ENCODE measurements around the gene SLC8B1. TPM values are rescaled to one million over a fixed set of nuclear protein-coding genes. Genes with fewer than 3 reads are reported as not detected.
A peak's percentile ranks its signal among the peaks of the same experiment; 100 is the strongest.

The SLC8B1 gene
- total RNA-seq (28.4 and 29.9 TPM in 2 replicates), polyA plus RNA-seq (45.4 and 50.6 TPM in 2 replicates), polyA minus RNA-seq (52.3 and 56.8 TPM in 2 replicates), Bru-seq, nascent RNA (percentile 52 among the genes with signal in this experiment), BruChase-seq, experiment 1, labeled RNA remaining after a 6-hour chase (percentile 67 among the genes with signal in this experiment), BruChase-seq, experiment 2, labeled RNA remaining after a 2-hour chase (percentile 60 among the genes with signal in this experiment)
- polyA plus RNA-seq (2011; cell fraction: cytosol; rRNA removed), result 19.8 and 20.2 TPM in 2 replicates
- polyA plus RNA-seq (2011; cell fraction: nucleus; rRNA removed), result 58.1 and 60.3 TPM in 2 replicates
- polyA plus RNA-seq (2012), result 33.6 TPM in 2 replicates
- polyA minus RNA-seq (2011; cell fraction: cytosol; rRNA and poly(A)+ RNA removed), result 20.8 TPM
- polyA minus RNA-seq (2011; cell fraction: nucleus; rRNA and poly(A)+ RNA removed), result 22.2 and 26.7 TPM in 2 replicates
- long read RNA-seq, partial matches to known transcripts, result 47 of 80 reads
- long read RNA-seq, other reads (novel, unspliced or antisense), result 30 of 80 reads

DNA sequence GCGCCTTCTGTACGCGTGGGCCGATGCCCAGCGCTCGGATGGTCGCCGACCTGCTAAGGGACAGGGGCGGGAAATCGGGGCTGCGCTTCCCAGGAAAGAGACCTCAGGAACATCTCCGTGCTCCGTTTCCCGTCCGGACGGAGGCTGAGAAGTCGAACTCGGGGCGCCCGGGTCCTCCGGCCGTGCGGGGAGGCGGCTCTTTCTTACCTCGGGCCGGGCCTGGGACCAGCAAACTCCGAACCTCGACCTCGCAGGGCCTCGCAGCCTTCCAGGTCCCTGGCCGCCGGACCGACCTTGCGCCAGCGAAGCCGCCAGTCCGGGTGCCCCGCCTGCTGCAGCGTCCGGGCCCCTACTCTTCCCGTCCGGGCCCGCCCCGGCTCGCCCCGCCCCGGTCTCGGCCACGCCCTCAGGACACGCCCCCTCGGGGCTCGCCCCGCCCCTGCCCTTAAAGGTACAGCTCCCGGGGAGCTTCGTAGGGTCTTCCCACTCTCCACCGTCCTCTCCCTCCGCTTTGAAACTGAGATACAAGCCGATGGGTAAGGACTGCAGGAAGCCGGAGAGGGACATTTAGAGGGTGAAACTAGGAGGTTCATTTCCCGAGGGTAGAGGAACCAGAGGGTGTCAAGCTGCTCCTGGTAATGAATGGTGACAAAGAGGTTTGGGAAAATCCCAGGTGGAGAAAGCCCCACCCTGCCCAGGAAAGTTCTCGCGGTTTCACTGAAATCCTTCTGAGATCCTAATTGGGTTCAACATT is at the start of gene SLC8B1:
Gene SLC8B1, minus strand, starts transcription at position 324 of the 754 bp plus-strand sequence. CDS start 2,231 bp downstream, outside the sequence.
- POLR2A ChIA-PET, result no interaction called here
- Histone ChIP-seq H3K27ac (ENCODE audit: insufficient read depth, low read depth, low read length) (peak within 1 kb of the TSS; percentile 30), H3K36me3 (ENCODE audit: control insufficient read depth in 2 of 2, extremely low read depth in 1 of 2, insufficient read depth in 2 of 2, low read length in 2 of 2) (no peaks in the 10 kb centered on the region)

More for the DNA sequence above, at the start of gene SLC8B1:
- no TSS peak for BruUV-seq (replicated peaks)
- peak within 1 kb of the TSS; percentile 64 for H3K9ac ChIP-seq (replicated peaks; ENCODE audit: extremely low read depth, insufficient read depth, low read length)
- H4K20me1 ChIP-seq (replicated peaks; ENCODE audit: control insufficient read depth, extremely low read depth, insufficient read depth, low read length), result no peaks in the 10 kb centered on the region
- no peaks in the 10 kb centered on the region for H3K9me3 ChIP-seq (replicated peaks; ENCODE audit: control insufficient read depth, insufficient read depth, low read length)
- H2AFZ ChIP-seq (ENCODE audit: low read depth, low read length), result peak within 1 kb of the TSS; percentile 86
- TF ChIP-seq, protein P1, sequence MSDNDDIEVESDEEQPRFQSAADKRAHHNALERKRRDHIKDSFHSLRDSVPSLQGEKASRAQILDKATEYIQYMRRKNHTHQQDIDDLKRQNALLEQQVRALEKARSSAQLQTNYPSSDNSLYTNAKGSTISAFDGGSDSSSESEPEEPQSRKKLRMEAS (IDR thresholded peaks at IDR 0.05; ENCODE audit: insufficient read depth, insufficient read length), result no peak
- peak; percentile 93 for TF ChIP-seq POLR2AphosphoS5 (IDR thresholded peaks at IDR 0.05; ENCODE audit: insufficient read depth, low read depth, low read length)
- TF ChIP-seq POLR2A (IDR thresholded peaks at IDR 0.05; ENCODE audit: low read depth, low read length), result peak; percentile 83
- no peak for TF ChIP-seq JUN (IDR thresholded peaks at IDR 0.05; ENCODE audit: borderline replicate concordance, insufficient read depth, insufficient read length, low read depth)
- TF ChIP-seq MYC (IDR thresholded peaks at IDR 0.05; ENCODE audit: low read depth, low read length), result no peak
- TF ChIP-seq, protein P2, sequence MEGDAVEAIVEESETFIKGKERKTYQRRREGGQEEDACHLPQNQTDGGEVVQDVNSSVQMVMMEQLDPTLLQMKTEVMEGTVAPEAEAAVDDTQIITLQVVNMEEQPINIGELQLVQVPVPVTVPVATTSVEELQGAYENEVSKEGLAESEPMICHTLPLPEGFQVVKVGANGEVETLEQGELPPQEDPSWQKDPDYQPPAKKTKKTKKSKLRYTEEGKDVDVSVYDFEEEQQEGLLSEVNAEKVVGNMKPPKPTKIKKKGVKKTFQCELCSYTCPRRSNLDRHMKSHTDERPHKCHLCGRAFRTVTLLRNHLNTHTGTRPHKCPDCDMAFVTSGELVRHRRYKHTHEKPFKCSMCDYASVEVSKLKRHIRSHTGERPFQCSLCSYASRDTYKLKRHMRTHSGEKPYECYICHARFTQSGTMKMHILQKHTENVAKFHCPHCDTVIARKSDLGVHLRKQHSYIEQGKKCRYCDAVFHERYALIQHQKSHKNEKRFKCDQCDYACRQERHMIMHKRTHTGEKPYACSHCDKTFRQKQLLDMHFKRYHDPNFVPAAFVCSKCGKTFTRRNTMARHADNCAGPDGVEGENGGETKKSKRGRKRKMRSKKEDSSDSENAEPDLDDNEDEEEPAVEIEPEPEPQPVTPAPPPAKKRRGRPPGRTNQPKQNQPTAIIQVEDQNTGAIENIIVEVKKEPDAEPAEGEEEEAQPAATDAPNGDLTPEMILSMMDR (IDR thresholded peaks at IDR 0.05; ENCODE audit: extremely low read depth in 1 of 2, insufficient read depth in 1 of 2, low read depth in 1 of 2, low read length in 2 of 2), result no peak
- no peak for TF ChIP-seq FOS (IDR thresholded peaks at IDR 0.05; ENCODE audit: borderline replicate concordance, insufficient read depth, low read length)
- TF ChIP-seq GATA2 (IDR thresholded peaks at IDR 0.05; ENCODE audit: insufficient read depth, insufficient read length, low read depth, low read length), result no peak
- no peak for TF ChIP-seq EZH2 (IDR thresholded peaks at IDR 0.05; ENCODE audit: borderline replicate concordance, low read depth, low read length, severe bottlenecking)
- peaks cover 6% of the 10 kb centered on the region for H3K79me2 ChIP-seq (ENCODE audit: control insufficient read depth, insufficient read depth, low read length)
- DNase-seq (ENCODE audit: low read depth, low spot score) (peak; percentile 75), FAIRE-seq (peak; percentile 87)
- H3K4me3 ChIP-seq (replicated peaks in 1 of 3; ENCODE audit: insufficient read depth in 1 of 3, low read depth in 1 of 3, low read length in 3 of 3), result peak within 1 kb of the TSS; percentile 70 to 79 (median 78)
- CTCF ChIA-PET, result interaction anchor here (0.6 to 1.7 kb wide), 9 partner anchors 9 to 91 kb away, joined by 3 to 11 read pairs (median 4); partner anchors contain the start of gene PLBD2
- peak within 1 kb of the TSS; percentile 60 for H3K4me2 ChIP-seq (ENCODE audit: insufficient read depth, low read length)
- no peaks in the 10 kb centered on the region for H3K27me3 ChIP-seq (ENCODE audit: control insufficient read depth in 2 of 2, insufficient read depth in 2 of 2, low read length in 2 of 2)
- intact Hi-C loops (cut with micrococcal nuclease) (loop anchor here (1.0 to 10.0 kb wide), 4 partner anchors 23 to 138 kb away; partner anchors contain the start of genes PLBD2 and TPCN1), dilution Hi-C loops (cut with MboI; ENCODE audit: extremely low pct_ligation_motif_present, low sequenced_read_pairs) (no loop called here)
- peaks cover 18% of the 10 kb centered on the region for H3K4me1 ChIP-seq (ENCODE audit: control insufficient read depth, extremely low read depth, insufficient read depth, low read length)
- H3K9me1 ChIP-seq (replicated peaks; ENCODE audit: control insufficient read depth, extremely low read depth, insufficient read depth, low read length), result no peaks in the 10 kb centered on the region
